HG03469 (cell line): ENCODE results near the gene DHFR2.

Experiments
- ATAC-seq: cut with Tn5 transposase; IDR thresholded peaks from one replicate; pipeline ENCODE4 v1.9.1; 2021; ENCODE audit warnings: mild to moderate bottlenecking, moderate library complexity, moderate number of reproducible peaks; ENCODE audit not compliant: unreplicated experiment

DHFR2 gene

GRCh38 chr3:94008253-94008652 is 54.5 kb downstream of the DHFR2 start:
- no peak for ATAC-seq
